Fibroblast of the conjunctiva (primary cell): ENCODE measurements around the gene CEP120.
"Not testable (repeated sequence)": the region's sequence is repeated elsewhere in the genome, so short reads cannot be mapped to it uniquely, and the experiment has no call there.

Source experiments
- DNase-seq: peaks from one replicate; pipeline ENCODE4 v3.0.0-alpha.2; 2010; ENCODE audit warnings: low read depth

Gene CEP120

GRCh38 chr5:123387313-123387712 is 35.9 kb downstream of the CEP120 start:
- DNase-seq: no peak

GRCh38 chr5:123382252-123382651 is 41.0 kb downstream of the CEP120 start:
- DNase-seq: no peak

GRCh38 chr5:123371575-123372179 is 51.5 kb downstream of the CEP120 start:
- DNase-seq: no peak

GRCh38 chr5:123369371-123369968 is 53.7 kb downstream of the CEP120 start:
- DNase-seq: no peak

GRCh38 chr5:123367739-123368138 is 55.5 kb downstream of the CEP120 start:
- peak; percentile 22 for DNase-seq

GRCh38 chr5:123365156-123365555 is 58.0 kb downstream of the CEP120 start:
- no peak for DNase-seq

- no peak for DNase-seq
Measured at GRCh38 chr5:123364441-123365155, 58.6 kb downstream of the CEP120 start.

GRCh38 chr5:123360910-123361309 is 62.3 kb downstream of the CEP120 start:
- no peak for DNase-seq

GRCh38 chr5:123360201-123360571 is 63.0 kb downstream of the CEP120 start:
- no peak for DNase-seq

GRCh38 chr5:123359454-123360200 is 63.6 kb downstream of the CEP120 start:
- no peak for DNase-seq

GRCh38 chr5:123358751-123359150 is 64.5 kb downstream of the CEP120 start:
- no peak for DNase-seq

- DNase-seq: no peak
Measured at GRCh38 chr5:123358304-123358703, 64.9 kb downstream of the CEP120 start.

GRCh38 chr5:123351820-123352219 is 71.4 kb downstream of the CEP120 start:
- DNase-seq: no peak

- DNase-seq: no peak
Measured at GRCh38 chr5:123351240-123351639, 72.0 kb downstream of the CEP120 start.

GRCh38 chr5:123350742-123351141 is 72.5 kb downstream of the CEP120 start:
- DNase-seq: no peak

- peak; percentile 52 for DNase-seq
Measured at GRCh38 chr5:123344816-123345426, 78.3 kb downstream of the CEP120 start.

GRCh38 chr5:123340928-123341327 is 82.3 kb downstream of the CEP120 start:
- no peak for DNase-seq

GRCh38 chr5:123308377-123308776 is 114.8 kb downstream of the CEP120 start:
- DNase-seq: not testable (repeated sequence)

GRCh38 chr5:123305751-123306150 is 117.5 kb downstream of the CEP120 start:
- no peak for DNase-seq

- DNase-seq: no peak
Measured at GRCh38 chr5:123304777-123305316, 118.4 kb downstream of the CEP120 start.

GRCh38 chr5:123303802-123304201 is 119.4 kb downstream of the CEP120 start:
- DNase-seq: no peak

- no peak for DNase-seq
Measured at GRCh38 chr5:123300266-123300665, 122.9 kb downstream of the CEP120 start.
